Measurements from ENCODE around the gene OCA2.
"Not testable (repeated sequence)": the region's sequence is repeated elsewhere in the genome, so short reads cannot be mapped to it uniquely, and the experiment has no call there.

Gene OCA2

GRCh38 chr15:27725731-27726130, 373.4 kb downstream of the OCA2 start:
- no peak overlapping the region for H3K4me3 ChIP-seq (replicated peaks in 1 of 2; ENCODE audit: low read depth in 2 of 2, low read length in 2 of 2)
- no peak for DNase-seq (ENCODE audit: low read depth in 2 of 2)
- no peak for TF ChIP-seq CTCF (IDR thresholded peaks at IDR 0.05; ENCODE audit: low read depth, low read length)

DNA sequence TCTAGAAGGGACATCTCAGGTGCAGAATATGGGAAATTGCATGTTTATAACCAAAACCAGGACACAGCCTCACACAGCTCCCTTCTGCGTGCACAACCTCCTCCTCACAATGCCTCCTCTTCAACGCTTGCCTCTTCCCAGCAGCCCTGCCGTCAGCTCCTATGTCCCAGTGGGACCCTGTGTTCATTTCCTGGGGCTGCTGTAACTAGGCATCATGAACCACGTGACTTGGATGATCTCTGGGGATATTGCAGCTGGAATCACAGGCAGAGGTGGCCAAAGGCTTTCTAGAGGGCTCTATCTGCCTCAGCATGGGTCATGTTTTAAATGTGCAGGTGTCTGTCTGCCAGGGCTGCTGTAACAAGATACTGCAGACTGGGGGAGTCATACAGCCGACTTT, 375.3 kb downstream of the OCA2 start:
- TF ChIP-seq CTCF (IDR thresholded peaks at IDR 0.05; ENCODE audit: low read depth, low read length), result no peak
- DNase-seq (ENCODE audit: low read depth in 2 of 2), result no peak
- no peak overlapping the region for H3K4me3 ChIP-seq (replicated peaks in 1 of 2; ENCODE audit: low read depth in 2 of 2, low read length in 2 of 2)

DNA sequence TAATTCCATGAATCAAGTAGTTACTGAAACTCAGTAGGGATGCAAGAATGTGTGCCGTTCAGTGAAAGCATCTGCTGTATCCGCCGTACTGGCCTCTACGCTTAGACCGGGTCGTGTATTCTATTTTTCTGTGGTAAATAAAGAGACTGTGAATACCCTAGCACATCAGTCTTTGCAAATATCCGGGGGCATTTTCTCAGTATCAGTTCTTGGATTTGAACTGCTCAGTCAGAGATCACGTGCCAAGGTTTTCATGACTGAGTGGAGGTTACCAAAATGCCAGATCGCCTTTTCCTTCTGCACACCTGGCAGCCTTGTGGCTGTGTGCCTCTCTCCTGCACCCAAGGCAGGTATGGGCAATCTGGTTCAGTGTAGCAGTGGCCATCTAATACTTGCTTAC, 377.0 kb downstream of the OCA2 start:
- no peak overlapping the region for H3K4me3 ChIP-seq (replicated peaks in 1 of 2; ENCODE audit: low read depth in 2 of 2, low read length in 2 of 2)
- no peak for TF ChIP-seq CTCF (IDR thresholded peaks at IDR 0.05; ENCODE audit: low read depth, low read length)
- no peak for DNase-seq (ENCODE audit: low read depth in 2 of 2)

GRCh38 chr15:27714675-27715074, 384.4 kb downstream of the OCA2 start:
- no peak for DNase-seq (ENCODE audit: low read depth in 2 of 2)
- TF ChIP-seq CTCF (IDR thresholded peaks at IDR 0.05; ENCODE audit: low read depth, low read length), result no peak
- H3K4me3 ChIP-seq (replicated peaks in 1 of 2; ENCODE audit: low read depth in 2 of 2, low read length in 2 of 2), result no peak overlapping the region

GRCh38 chr15:27713850-27714249, 385.3 kb downstream of the OCA2 start:
- not testable (repeated sequence) for DNase-seq (ENCODE audit: low read depth in 2 of 2); H3K4me3 ChIP-seq (replicated peaks in 1 of 2; ENCODE audit: low read depth in 2 of 2, low read length in 2 of 2)

DNA sequence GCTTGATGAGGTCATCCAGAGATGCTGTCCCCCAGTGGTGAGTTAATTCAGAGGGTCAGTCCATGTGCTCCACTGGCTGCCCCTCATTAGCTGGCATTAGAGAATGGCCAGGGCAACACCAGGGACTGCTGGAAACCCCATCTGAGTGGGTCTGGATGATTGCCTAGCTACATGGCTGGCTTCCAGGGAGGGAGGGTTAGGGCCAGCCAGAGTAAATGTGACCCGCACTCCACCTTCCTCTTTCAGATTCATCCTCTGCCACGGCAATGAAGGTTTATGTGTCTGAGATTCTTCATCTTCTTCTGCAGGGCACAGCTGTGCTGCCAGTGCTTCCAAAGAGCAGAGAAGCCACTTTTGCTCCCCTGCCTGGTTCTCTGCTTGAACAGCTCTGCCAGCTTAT, 391.9 kb downstream of the OCA2 start:
- H3K4me3 ChIP-seq (replicated peaks in 1 of 2; ENCODE audit: low read depth in 2 of 2, low read length in 2 of 2), result no peak overlapping the region
- no peak for DNase-seq (ENCODE audit: low read depth in 2 of 2)
- TF ChIP-seq CTCF (IDR thresholded peaks at IDR 0.05; ENCODE audit: low read depth, low read length), result no peak

GRCh38 chr15:27706300-27706699, 392.8 kb downstream of the OCA2 start:
- no peak for TF ChIP-seq CTCF (IDR thresholded peaks at IDR 0.05; ENCODE audit: low read depth, low read length)
- no peak overlapping the region for H3K4me3 ChIP-seq (replicated peaks in 1 of 2; ENCODE audit: low read depth in 2 of 2, low read length in 2 of 2)
- DNase-seq (ENCODE audit: low read depth in 2 of 2), result no peak

Measured in cardiac fibroblast (primary cell).